GM19240 (cell line): ENCODE measurements around the gene ACTL6A.
"Not testable (repeated sequence)": the region's sequence is repeated elsewhere in the genome, so short reads cannot be mapped to it uniquely, and the experiment has no call there.

Experiments used
- DNase-seq: peaks from one replicate; pipeline ENCODE4 v3.0.0; 2011; ENCODE audit warnings: low spot score; ENCODE audit not compliant: insufficient read length

The ACTL6A gene

DNA sequence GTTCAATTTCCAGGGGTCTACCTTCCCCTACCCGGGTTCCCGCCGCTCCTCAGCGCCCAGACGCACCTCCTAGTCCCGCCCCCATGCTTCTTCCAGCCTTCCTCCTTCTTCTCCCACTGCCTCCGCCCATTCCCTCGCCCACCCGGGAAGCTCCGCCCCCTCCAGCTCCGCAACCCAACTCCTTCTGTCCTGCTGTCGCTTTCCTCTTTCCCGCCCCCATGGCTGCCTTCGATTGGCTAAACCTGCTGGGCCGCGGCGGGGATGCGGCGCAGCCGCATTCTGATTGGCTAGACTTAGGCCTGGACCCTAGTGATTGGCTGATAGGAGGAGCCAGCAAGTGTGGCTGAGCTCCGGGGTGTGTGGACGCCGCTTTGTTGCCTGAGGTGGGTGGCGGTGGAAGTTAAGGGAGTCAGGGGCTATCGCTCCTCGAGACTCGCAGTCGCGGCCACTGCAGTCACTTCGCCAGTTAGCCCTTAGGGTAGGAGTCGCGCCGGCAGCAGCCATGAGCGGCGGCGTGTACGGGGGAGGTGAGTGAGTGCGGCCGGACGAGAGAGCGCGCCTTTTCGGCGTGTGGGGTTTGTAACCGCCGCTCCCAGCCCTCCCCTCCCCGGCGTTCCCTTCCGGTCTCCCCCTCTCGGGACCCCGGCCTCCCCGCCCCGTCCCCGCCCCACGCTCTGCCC, at the start of gene ACTL6A:
ACTL6A (plus strand) TSS at position 336 of the 680 bp plus-strand sequence; CDS start at position 503, 167 bp downstream.
- peak; percentile 96 for DNase-seq

DNA sequence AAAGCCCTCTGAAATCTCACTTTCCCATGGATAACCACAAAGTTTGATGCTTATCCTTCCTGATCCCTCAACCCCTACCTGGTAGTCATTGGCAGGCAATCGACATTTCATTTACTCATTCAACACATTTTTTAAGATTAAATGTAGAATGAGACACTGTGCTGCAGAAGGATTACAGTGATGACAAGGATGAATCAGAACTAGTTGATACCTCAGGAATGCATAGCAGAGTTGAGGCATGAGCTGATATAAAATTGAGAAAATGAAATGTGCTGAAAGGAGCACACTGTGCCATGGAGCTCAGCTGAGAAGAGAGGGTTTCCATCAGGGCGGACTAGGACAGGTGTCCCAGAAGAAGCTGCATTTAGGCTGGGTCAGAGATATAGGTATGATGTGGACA, 48.9 kb upstream of the ACTL6A start:
- no peak for DNase-seq

DNA sequence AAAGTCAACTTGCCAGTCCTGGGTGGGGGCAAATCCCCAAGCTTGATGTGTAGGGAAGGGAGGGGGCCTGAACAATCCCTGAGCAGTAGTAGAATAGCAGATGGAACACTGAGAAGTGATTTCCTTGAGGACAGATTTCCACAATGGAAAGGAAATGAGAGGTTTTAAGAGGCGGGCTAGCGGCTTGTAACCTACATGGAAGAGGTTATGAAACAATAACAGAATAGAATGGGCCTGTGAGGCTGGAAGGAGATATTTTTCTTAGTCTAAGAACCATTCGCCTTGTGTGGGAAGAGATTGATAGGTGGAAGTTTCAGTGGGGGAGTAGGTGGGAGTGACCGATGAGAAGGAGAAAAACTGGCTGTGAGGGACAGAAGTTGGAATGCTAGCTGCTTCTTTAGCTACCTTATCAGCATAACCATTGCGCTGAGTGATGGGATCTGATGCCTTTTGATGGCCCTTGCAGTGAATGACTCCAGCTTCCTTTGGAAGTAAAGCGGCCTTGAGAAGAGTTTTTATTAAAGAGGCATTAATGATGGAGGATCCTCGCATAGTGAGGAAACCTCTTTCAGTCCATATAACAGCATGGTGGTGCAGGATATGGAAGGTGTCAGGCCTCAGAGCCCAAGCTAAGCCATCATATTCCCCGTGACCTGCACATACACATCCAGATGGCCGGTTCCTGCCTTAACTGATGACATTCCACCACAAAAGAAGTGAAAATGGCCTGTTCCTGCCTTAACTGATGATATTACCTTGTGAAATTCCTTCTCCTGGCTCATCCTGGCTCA, 46.1 kb upstream of the ACTL6A start:
- not testable (repeated sequence) for DNase-seq

DNA sequence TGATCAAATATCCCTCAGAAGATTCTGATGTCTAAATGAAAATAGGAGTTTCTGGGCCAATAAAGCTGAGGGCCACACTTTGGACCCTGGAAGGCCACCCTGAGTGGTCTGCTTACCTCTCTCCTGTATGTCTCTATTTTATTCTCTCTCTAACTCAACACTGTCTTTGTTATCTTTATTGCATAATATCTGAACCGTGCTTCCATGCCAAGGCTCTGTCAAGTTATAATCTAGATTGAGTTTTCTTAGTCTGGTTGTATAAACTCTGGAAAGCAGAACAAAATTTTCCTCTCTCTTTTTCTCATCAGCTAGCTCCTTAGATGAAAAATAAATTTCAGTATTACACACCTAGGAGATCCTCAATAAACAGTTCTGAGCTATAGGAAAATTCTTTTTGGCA, 36.2 kb upstream of the ACTL6A start:
- DNase-seq: no peak

DNA sequence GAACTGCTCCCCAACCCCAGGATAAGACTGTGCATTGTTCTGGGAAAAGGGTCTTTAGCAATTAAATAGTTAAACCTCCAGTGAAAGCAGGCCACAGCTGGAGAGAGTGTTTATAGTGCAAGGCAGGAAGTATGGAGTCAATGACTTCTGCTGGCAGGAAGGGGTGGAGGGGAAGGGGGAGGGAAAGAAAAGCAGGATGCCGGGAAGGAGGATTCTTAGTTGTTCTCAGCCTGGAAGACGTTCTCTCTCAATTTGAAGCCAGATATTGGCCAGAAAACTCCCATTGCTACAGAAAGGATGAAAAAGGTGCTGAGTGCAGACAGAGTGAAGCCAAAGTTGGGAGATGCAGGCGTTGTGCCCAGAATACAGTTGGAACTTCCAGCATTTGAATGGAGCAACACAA, 35.7 kb upstream of the ACTL6A start:
- no peak for DNase-seq

DNA sequence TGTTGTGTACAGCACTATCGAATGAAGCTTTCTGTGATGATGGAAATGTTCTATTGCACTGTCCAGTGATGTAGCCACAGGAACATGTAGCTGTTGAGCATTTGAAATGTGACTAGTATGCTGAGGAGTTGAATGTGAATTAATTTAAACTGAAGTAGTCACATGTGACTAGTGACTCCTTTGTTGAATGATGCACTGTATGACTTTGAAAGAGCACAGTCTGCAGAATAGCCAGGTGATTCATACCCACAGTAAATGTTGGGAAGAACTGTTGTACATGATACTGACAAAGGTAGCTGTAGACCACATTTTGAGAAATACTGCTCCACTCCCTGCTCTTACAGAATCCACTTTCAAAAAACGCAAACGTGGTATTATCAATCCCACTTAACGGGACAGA, 34.0 kb upstream of the ACTL6A start:
- DNase-seq: no peak

DNA sequence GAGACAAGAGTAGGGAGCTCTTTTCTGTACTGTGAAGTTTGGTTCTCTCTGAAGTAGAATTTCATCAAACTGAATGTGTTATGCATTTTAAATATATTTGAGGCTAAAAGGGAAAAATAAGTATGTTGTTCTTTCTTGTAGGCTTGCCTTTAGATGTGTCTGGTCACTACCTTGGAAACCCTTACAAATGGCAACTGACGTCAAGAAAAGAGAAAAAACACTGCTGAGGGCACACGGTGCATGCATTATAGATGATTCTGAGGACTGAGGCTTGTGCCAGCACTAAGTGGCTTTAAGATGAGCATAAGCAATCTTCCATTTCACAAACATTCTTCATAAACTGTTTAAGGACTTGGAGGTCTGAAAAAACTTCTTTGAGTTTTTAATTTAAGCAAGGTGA, 31.1 kb upstream of the ACTL6A start:
- no peak for DNase-seq

DNA sequence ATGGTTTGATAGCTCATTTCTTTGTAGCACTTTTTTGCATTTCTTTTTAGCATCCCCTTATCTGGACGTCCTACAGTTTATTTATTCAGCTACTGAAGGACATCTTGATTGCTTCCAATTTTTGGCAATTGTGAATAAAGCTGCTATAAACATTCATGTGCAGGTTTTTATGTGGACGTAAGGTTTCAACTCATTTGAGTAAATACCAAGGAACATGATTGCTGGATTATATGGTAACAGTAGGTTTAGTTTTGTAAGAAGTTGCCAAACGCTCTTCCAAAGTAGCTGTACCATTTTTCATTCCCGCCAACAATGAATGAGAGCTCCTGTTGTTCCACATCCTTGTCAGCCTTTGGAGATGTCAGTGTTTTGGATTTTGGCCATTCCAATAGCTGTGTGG, 29.5 kb upstream of the ACTL6A start:
- no peak for DNase-seq

DNA sequence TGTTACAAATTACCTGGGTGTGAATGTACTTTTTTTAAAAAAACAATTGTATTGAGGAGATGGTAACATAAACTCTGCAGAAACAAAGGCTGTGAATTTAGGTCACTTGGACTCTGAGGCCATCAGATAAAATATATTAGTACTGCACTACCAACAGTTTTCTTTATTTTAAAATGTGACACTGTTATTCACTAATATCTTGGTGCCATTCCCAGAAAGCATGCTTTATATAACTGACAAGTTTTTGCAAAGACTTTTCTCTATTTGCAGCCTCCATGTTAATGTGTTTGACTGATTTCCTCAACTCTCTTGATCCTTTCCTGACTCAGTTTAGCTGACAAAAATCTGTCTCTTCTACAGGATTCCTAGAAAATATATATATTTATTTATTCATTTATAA, 26.5 kb upstream of the ACTL6A start:
- DNase-seq: no peak

DNA sequence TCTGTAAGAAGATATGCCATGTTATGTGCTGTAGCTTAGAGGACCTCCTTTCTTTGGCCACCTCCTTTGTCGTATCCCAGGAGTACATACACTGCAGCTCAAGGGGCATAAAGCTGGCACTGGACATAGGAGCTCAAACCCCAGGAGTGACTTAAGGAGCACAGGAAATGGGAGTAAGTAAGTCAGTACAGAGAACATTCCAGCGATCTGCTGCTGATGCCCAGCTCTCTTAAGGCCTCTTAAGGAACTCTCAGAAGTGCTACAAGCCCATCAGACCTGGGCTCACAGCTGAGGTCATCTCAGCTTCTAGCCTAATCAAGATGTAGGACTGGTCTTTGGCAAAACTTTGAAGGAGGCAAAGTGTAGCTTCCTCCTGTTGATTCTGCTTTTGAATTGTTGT, 21.6 kb upstream of the ACTL6A start:
- DNase-seq: no peak

DNA sequence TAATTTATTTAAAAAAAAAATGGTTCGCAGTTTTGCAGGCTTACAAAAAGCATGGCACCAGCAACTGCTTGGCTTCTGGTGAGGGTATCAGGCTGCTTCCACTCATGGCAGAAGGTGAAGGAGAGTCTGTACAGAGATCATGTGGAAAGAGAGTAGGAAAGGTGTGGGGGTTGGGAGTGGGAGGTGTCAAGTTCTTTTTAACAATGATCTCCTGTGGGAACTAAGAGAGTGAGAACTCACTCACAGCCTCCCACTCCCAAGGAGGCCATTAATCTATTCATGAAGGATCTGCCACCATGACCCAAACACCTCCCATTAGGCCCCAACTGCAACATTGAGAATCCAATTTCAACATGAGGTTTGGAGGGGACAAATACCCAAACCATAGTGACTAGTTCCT, 21.1 kb upstream of the ACTL6A start:
- DNase-seq: no peak

DNA sequence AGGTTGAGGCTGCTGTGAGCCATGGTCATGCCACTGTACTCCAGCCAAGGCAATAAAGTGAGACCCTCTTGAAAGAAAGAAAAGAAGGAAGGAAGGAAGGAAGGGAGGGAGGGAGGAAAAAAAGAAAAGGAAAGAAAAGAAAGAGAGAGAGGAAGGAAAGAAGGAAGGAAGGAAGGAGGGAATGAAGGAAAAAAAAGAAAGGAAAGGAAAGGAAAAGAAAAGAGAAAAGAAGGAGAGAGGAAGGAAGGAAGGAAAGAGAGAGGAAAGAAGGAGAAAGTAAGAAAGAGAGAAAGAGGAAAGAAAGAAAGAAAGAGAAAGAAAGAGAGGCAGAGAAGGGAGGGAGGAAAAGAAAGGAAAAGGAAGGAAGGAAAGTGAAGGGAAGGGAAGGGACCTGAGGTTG, 20.4 kb upstream of the ACTL6A start:
- DNase-seq: no peak

DNA sequence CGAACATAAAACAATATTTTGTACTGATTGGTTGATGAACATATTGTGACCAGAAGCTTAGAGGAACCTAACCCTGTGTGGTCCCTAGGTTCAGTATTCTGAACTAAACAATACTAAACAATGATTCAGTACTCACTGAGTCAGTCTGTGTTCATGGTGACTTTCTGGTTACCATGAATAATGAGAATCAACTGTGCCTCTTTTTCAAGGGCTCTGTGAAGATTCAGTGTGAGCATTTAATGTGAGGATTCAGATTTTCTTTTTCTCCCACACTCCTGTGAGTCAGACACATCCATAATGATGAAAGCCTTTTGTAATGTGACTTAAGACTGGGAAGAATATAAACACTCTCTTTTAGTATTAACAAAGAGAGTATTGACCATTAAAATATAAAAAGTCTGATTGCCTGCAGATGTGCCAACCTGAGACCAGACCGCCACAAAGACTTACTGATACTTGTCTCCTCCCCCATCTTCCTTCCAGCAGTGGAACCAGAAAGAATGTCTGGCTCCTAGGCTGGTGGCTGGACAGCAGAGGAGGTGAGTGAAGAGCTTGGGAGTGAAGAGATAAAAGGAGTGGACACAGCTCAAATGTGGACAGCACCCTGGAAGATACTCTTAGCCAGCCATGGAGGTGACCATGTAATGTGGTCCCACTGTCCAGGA, 17.6 kb upstream of the ACTL6A start:
- DNase-seq: no peak

DNA sequence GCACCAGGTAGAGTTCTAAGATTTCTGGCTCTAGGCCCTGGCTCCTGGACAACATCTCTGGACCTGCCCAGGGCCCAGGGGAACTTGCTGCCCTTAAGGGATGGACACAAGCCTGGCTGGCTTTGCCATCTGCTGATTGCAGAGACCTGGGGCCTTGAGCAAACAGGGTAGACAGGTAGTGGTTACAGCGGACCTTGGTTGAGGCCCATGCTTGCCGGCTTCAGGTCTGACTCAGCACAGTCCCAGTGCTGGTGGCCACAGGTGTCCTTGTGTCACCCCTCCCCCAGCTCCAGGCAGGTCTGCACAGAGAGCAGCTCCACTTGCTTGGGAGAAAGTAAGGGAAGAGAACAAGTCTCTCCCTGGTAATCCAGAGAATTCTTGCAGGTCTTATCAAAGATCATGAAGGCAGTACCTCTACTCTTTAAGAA, 15.9 kb upstream of the ACTL6A start:
- DNase-seq: no peak

DNA sequence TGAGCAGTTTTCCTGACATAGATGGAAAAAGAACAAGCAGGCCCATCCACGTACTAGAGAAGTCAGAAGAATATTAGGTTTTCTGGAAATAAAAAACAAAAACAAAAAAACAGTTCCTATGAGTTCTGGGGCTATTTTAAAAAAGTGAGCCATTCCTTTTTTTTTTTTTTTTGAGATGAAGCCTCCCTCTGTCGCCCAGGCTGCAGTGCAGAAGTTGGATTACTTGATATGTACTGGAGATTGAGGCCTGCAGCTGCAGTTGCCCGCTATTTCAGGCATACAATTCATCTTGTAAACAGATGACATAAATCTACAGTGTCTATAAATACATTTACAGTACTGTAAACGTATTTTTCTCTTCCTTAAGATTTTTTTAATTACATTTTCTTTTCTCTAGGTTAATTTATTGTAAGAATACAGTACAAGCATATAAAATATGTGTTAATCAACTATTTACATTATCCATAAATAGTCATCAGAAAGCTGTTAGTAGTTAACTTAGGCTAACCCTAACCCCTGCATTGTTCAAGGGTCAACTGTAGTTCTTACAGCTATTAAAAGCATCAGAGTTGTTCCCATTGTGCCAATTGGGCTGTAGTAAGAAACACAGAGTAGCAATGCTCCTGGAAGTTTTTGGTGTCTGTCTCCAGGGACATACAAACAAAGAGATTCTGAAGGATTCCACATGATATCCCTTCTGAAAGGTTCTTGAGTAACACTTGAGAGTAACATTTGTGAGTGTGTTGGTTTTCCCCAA, 11.2 kb upstream of the ACTL6A start:
- no peak for DNase-seq

DNA sequence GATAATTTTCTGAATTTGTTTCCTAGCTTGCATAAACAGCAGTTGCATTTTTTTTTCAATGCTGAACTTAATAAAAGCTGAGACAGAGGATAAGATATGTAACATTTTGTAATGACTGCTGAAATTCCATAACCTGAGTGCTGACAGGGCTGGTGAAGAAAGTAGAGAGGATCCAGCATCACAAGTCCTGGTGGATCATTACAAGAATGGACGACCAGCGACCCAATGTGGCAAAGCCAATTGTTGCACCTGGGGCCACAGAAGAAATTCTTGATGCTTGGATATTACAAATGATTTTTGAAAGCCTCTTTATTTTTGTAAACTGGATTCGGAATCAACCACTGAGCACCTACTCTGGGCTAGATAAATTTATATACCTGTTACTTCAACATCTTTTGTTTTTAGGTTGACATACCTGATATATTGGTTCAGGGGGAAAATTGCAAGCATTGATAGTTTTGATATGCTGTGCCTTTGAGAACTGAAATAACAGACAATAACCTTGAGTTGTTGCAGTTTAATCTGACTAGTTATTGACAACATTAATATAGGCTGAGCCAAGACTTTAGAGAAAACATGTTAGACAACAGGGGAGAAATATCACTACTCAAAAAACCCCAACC, 3.9 kb upstream of the ACTL6A start:
- DNase-seq: no peak

DNA sequence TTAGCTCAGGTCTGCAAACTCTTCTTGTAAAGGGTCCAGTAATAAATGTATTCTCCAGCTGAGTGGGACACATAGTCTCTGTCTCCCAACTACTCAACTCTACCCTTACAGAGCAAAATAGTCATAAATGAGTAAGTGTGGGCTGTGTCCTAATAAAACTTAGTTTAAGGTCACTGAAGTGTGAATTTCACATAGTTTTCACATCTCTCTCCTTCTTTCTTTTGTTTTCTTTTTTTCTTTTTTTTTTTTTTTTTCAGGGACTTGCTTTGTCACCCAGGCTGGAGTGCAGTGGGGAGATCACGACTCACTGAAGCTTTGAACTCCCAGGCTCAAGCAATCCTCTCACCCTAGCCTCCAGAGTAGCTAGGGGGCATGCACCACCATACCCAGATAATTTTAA, 1.9 kb upstream of the ACTL6A start:
- no peak for DNase-seq

DNA sequence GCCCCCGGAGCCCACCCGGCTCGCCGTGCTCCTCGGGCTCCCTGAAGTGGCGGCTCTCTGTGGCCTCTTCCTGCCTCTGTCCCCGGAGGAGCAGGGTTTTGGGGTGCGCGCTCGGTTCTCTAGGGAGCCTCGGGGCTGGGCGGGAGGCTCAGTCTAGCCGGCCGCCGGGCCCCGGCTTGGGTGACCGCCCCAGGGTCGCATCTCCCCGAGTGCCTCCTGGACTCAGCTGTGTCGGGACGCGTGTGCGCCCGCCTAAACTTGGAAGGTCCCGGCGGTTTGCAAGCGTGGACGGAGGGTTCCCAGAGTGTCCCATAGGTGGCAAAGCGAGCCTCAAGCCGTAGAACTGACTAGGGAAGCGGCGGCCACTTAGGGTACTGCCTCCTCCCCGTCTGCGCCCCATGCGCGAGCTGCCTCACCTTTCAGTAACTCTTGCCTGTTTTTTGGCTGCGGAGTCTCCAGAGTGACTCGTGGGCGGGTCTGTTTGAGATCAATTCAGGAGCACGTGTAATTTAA, 601 bp downstream of the ACTL6A start:
- DNase-seq: peak; percentile 36

DNA sequence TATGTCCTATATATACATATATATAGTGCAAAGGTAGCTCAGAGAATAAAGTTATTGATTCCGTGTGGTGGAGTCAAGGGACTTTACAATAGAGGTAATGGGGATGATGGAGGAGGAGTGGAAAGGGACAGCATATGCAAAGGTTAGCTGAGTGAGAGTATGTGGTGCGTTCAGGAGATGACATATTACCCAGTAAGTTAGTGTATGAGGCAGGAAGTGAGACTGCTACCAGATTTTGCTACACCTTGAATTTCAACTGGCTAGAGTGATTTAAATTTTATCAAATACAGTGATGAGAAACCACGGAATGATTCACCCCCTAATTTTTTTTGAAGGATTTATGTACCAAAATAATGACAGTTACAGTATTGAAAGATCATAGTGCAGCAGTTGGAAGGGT, 2.8 kb downstream of the ACTL6A start:
- no peak for DNase-seq

DNA sequence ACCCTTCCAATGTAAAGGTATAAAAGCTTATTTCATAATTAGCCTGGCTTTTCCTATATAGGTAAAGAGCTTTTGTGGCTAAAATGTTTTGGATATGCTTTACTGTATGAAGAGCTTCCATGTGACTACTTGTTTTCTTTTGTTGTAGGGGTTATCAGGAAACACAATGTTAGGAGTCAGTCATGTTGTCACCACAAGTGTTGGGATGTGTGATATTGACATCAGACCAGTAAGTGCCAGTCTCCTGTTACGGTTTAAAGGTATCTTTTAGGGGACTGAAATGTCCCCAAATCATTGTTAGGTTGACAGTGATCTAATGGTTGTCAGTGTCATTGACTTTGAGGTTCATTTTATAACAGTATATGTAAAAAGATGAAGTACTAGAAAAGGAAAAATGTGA, 18.3 kb downstream of the ACTL6A start:
- no peak for DNase-seq

DNA sequence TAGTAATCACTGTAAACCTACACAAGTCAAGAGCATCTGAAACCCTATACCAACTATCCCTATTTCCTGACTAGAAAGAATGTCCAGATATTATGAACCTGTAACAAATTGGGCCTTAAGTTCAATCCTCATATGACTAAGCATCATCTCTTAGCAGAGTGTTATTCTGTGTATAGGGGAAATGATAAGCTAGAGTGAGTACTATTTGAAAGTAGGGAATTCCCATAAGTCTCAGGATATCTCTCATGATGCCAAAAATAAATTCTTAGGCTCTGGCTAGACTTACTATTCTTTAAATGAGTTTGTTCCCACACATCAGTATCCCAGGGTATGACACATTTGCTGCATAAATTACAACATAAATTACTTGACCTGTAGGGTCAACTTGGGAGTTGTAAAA, 26.4 kb downstream of the ACTL6A start:
- no peak for DNase-seq
